H9 (cell line): Measurements from ENCODE around the gene PNMT. TPM values are rescaled to one million over a fixed set of nuclear protein-coding genes. Genes with fewer than 3 reads are reported as not detected.

Experiments
- DNase-seq: peaks from one replicate; pipeline ENCODE4 v3.0.0-alpha.2; 2017
- H2AFZ ChIP-seq: one replicate; pipeline ENCODE4 v1.6.1; 2013; ENCODE audit warnings: mild to moderate bottlenecking, low read length, control low read depth, moderate library complexity
- H2AK5ac ChIP-seq: 2 replicates; pipeline ENCODE4 v1.6.1; 2013; ENCODE audit warnings: low read length, control low read depth, mixed read lengths; ENCODE audit not compliant: insufficient read length
- H2BK120ac ChIP-seq: one replicate; pipeline ENCODE4 v1.6.1; 2013; ENCODE audit warnings: low read depth, mild to moderate bottlenecking, low read length, control low read depth, inconsistent platforms; ENCODE audit not compliant: poor library complexity, severe bottlenecking
- H2BK12ac ChIP-seq: 2 replicates; pipeline ENCODE4 v1.6.1; 2013; ENCODE audit warnings: low read length, control low read depth, mixed read lengths, low read depth; ENCODE audit not compliant: insufficient read length
- H2BK15ac ChIP-seq: 2 replicates; pipeline ENCODE4 v1.6.1; 2013; ENCODE audit warnings: low read depth, low read length, control low read depth
- H2BK20ac ChIP-seq: one replicate; pipeline ENCODE4 v1.6.1; 2013; ENCODE audit warnings: low read depth, mild to moderate bottlenecking, low read length, control low read depth, inconsistent platforms; ENCODE audit not compliant: poor library complexity, severe bottlenecking
- H2BK5ac ChIP-seq: 2 replicates; pipeline ENCODE4 v1.6.1; 2013; ENCODE audit warnings: low read length, control low read depth, mixed read lengths; ENCODE audit not compliant: insufficient read length
- H3K14ac ChIP-seq: 2 replicates; pipeline ENCODE4 v1.6.1; 2013; ENCODE audit warnings: low read length, control low read depth; ENCODE audit not compliant: insufficient read depth
- H3K18ac ChIP-seq: 2 replicates; pipeline ENCODE4 v1.6.1; 2013; ENCODE audit warnings: low read depth, mild to moderate bottlenecking, mixed read lengths, low read length, control low read depth; ENCODE audit not compliant: insufficient read length
- H3K23ac ChIP-seq: 2 replicates; pipeline ENCODE4 v1.6.1; 2013; ENCODE audit warnings: low read length, control low read depth, mixed read lengths, low read depth; ENCODE audit not compliant: insufficient read length
- H3K23me2 ChIP-seq: 2 replicates; pipeline ENCODE4 v1.6.1; 2013; ENCODE audit warnings: low read depth, mild to moderate bottlenecking, mixed read lengths, low read length, control low read depth; ENCODE audit not compliant: insufficient read length, poor library complexity, severe bottlenecking
- H3K27ac ChIP-seq: 2 replicates; pipeline ENCODE4 v1.5.1; 2013; ENCODE audit warnings: low read length, control low read depth, mixed read lengths, low read depth; ENCODE audit not compliant: insufficient read length
- H3K27me3 ChIP-seq: 2 replicates; pipeline ENCODE4 v1.6.1; 2013; ENCODE audit warnings: low read length, control low read depth, inconsistent platforms; ENCODE audit not compliant: insufficient read depth
- H3K4ac ChIP-seq: 2 replicates; pipeline ENCODE4 v1.6.1; 2013; ENCODE audit warnings: low read depth, mild to moderate bottlenecking, control low read depth, inconsistent platforms, low read length, moderate library complexity
- H3K4me1 ChIP-seq: 2 replicates; pipeline ENCODE4 v1.6.1; 2013; ENCODE audit warnings: low read length, control low read depth, inconsistent platforms; ENCODE audit not compliant: insufficient read depth
- H3K4me2 ChIP-seq: 2 replicates; pipeline ENCODE4 v1.6.1; 2013; ENCODE audit warnings: low read length, control low read depth, mixed read lengths; ENCODE audit not compliant: insufficient read length, insufficient read depth
- H3K56ac ChIP-seq: 2 replicates; pipeline ENCODE4 v1.6.1; 2013; ENCODE audit warnings: low read depth, mild to moderate bottlenecking, mixed read lengths, low read length, control low read depth; ENCODE audit not compliant: insufficient read length
- H3K79me1 ChIP-seq: 2 replicates; pipeline ENCODE4 v1.6.1; 2013; ENCODE audit warnings: low read depth, mild to moderate bottlenecking, moderate library complexity, low read length, control low read depth, inconsistent platforms; ENCODE audit not compliant: insufficient read depth, poor library complexity, severe bottlenecking
- H3K79me2 ChIP-seq: 2 replicates; pipeline ENCODE4 v1.6.1; 2013; ENCODE audit warnings: low read length, control low read depth, inconsistent platforms; ENCODE audit not compliant: insufficient read depth
- H3K9ac ChIP-seq: 2 replicates; pipeline ENCODE4 v1.6.1; 2013; ENCODE audit warnings: low read length, control low read depth, mixed read lengths; ENCODE audit not compliant: insufficient read length; ENCODE audit errors: extremely low read depth
- H3K9me3 ChIP-seq: one replicate; pipeline ENCODE4 v1.6.1; 2013; ENCODE audit warnings: low read depth, low read length, inconsistent platforms; ENCODE audit not compliant: control insufficient read depth
- H3T11ph ChIP-seq: one replicate; pipeline ENCODE4 v1.6.1; 2013; ENCODE audit warnings: mild to moderate bottlenecking, low read length, control low read depth, inconsistent platforms
- H4K20me1 ChIP-seq: one replicate; pipeline ENCODE4 v1.6.1; 2013; ENCODE audit not compliant: control insufficient read depth, insufficient read length, insufficient read depth
- H4K5ac ChIP-seq: 2 replicates; pipeline ENCODE4 v1.6.1; 2013; ENCODE audit warnings: low read depth, mild to moderate bottlenecking, mixed read lengths, low read length, control low read depth; ENCODE audit not compliant: insufficient read length
- H4K8ac ChIP-seq: replicated peaks from 2 replicates; pipeline ENCODE4 v1.6.1; 2013; ENCODE audit warnings: low read length, control low read depth, mixed read lengths, low read depth; ENCODE audit not compliant: insufficient read length
- H4K91ac ChIP-seq: 2 replicates; pipeline ENCODE4 v1.6.1; 2013; ENCODE audit warnings: low read depth, mild to moderate bottlenecking, moderate library complexity, mixed read lengths, low read length, control low read depth; ENCODE audit not compliant: insufficient read length
- H3K27ac Mint-ChIP-seq, 3 experiments: 2 replicates in 2 of 3; 3 replicates in 1 of 3; pipeline ENCODE4 v1.8.0; 2020 to 2021; ENCODE audit warnings: mixed read lengths in 3 of 3, mild to moderate bottlenecking in 1 of 3, moderate library complexity in 1 of 3
- H3K27me3 Mint-ChIP-seq: 2 replicates; pipeline ENCODE4 v1.8.0; 2021; ENCODE audit warnings: low read depth, mild to moderate bottlenecking, moderate library complexity, mixed read lengths
- H3K36me3 Mint-ChIP-seq, 3 experiments: 2 replicates in 2 of 3; 3 replicates in 1 of 3; pipeline ENCODE4 v1.8.0; 2020 to 2021; ENCODE audit warnings: low read depth in 3 of 3, mixed read lengths in 3 of 3; ENCODE audit not compliant: insufficient read depth in 1 of 3
- H3K4me1 Mint-ChIP-seq, 2 experiments: 2 replicates each; pipeline ENCODE4 v1.8.0; 2020; ENCODE audit warnings: mixed read lengths in 2 of 2
- H3K4me3 Mint-ChIP-seq, 2 experiments: 2 replicates in 1 of 2; 3 replicates in 1 of 2; pipeline ENCODE4 v1.8.0; 2020 to 2021; ENCODE audit warnings: mild to moderate bottlenecking in 2 of 2, mixed read lengths in 2 of 2, moderate library complexity in 1 of 2
- H3K9me3 Mint-ChIP-seq, 2 experiments: 2 replicates in 1 of 2; 3 replicates in 1 of 2; pipeline ENCODE4 v1.8.0; 2020; ENCODE audit warnings: mild to moderate bottlenecking in 2 of 2, mixed read lengths in 2 of 2, moderate library complexity in 1 of 2
- CTCF ChIP-seq: fragments of 200-600 bp; sonication (generic); conservative IDR thresholded peaks from 3 replicates; pipeline ENCODE4 v1.8.0; 2021; ENCODE audit warnings: antibody characterized with exemption, mild to moderate bottlenecking
- WGBS: extraction: QIAGEN DNeasy Blood & Tissue Kit; methylation state at CpG from one replicate; pipeline ENCODE4 v1.1.7; 2013; ENCODE audit warnings: missing lambda C conversion rate, low lambda C conversion rate, mixed read lengths; ENCODE audit not compliant: insufficient read length; ENCODE audit errors: extremely low coverage; 5-methylcytosine and 5-hydroxymethylcytosine counted together
- total RNA-seq: library from RNA; stranded (reverse); gene quantifications from 2 replicates; pipeline ENCODE4 v1.2.1, GENCODE V29; 2021

Gene PNMT
- total RNA-seq, 1 experiment from 2014 or later = 2.1 TPM

DNA sequence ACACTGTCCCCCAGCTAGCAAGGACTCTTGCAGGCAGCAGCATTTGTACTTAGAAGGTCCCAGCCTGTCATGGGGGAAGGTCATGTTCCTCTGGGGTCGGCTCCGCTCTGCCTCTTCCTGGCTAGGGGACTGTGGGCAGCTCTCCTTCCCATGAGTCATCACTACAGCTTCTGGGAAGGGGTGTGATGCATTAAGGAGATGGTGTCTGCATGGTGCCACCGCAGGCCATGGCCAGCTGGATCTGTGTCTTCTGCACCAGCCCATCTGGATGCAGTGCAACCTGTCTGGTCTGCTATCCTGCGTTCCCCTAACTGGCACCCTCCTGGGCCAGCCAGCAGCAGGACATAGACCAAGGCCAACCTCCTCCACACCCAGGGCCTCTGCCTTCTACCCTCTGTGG, 25.0 kb upstream of the PNMT start:
- Histone ChIP-seq H2BK120ac (no peak overlapping the region), H2BK12ac (no peak overlapping the region), H3K79me2 (no peaks in the 10 kb centered on the region; the same call in 1 of the 2 replicates), H3K79me1 (no peaks in the 10 kb centered on the region), H4K5ac (no peak overlapping the region), H3K27ac (no peak overlapping the region), H3K9ac (no peak overlapping the region), H3K4me1 (no peaks in the 10 kb centered on the region; the same call in 1 of the 2 replicates), H2BK5ac (no peak overlapping the region), H4K8ac (no peak overlapping the region), H3K27me3 (no peaks in the 10 kb centered on the region), H2BK20ac (no peak overlapping the region), H3T11ph (no peak overlapping the region), H3K18ac (no peak overlapping the region), H3K23me2 (peaks cover 3% of the 10 kb centered on the region), H4K91ac (no peak overlapping the region), H3K23ac (no peak overlapping the region), H4K20me1 (no peaks in the 10 kb centered on the region), H3K14ac (no peak overlapping the region), H3K56ac (no peak overlapping the region), H3K9me3 (no peaks in the 10 kb centered on the region), H2AFZ (no peak overlapping the region), H2BK15ac (no peak overlapping the region), H2AK5ac (no peak overlapping the region), H3K4me2 (no peak overlapping the region), H3K4ac (no peak overlapping the region)
- no peak overlapping the region for H3K4me3 Mint-ChIP-seq
- TF ChIP-seq CTCF = no peak
- peaks cover 51 to 56% of the 10 kb centered on the region in 2 experiments for H3K4me1 Mint-ChIP-seq
- DNase-seq = no peak
- H3K27ac Mint-ChIP-seq = no peak overlapping the region; a peak in 1 of 7 replicates
- H3K27me3 Mint-ChIP-seq = no peaks in the 10 kb centered on the region; the same call in 1 of the 2 replicates
- WGBS = no CpG with 5 or more reads among the region's 4 CpGs
- H3K9me3 Mint-ChIP-seq = no peaks in the 10 kb centered on the region
- H3K36me3 Mint-ChIP-seq = peaks cover 0 to 5% (median 0%) of the 10 kb centered on the region in 3 experiments; a peak in 4 of 7 replicates
